ENCODE data around the gene PDIA5.

- no peak for TF ChIP-seq CTCF (IDR thresholded peaks at IDR 0.05; ENCODE audit: low read depth, low read length, missing input control)
- TF ChIP-seq TAF1 (conservative IDR thresholded peaks at IDR 0.05) = no peak
- peak; percentile 97 for TF ChIP-seq REST (IDR thresholded peaks at IDR 0.05)
- TF ChIP-seq ZBTB33 (IDR thresholded peaks at IDR 0.05) = no peak
- no peak for TF ChIP-seq EGR1 (IDR thresholded peaks at IDR 0.05; ENCODE audit: low read depth in 2 of 2)
- peak; percentile 47 to 63 for TF ChIP-seq RAD21 (IDR thresholded peaks at IDR 0.05)
- TF ChIP-seq HNF4G (IDR thresholded peaks at IDR 0.05) = peak; percentile 29
- peak; percentile 54 for TF ChIP-seq SP1 (IDR thresholded peaks at IDR 0.05)
- TF ChIP-seq MAX (IDR thresholded peaks at IDR 0.05) = peak; percentile 88
- TF ChIP-seq YY1 (IDR thresholded peaks at IDR 0.05) = peak; percentile 50
- TF ChIP-seq FOXA1 (IDR thresholded peaks at IDR 0.05) = no peak
- peak; percentile 85 to 93 for TF ChIP-seq RXRA (IDR thresholded peaks at IDR 0.05)
- TF ChIP-seq JUND (IDR thresholded peaks at IDR 0.05) = peak in 1 of 2 donors; percentile 20
Measured at GRCh38 chr3:123070510-123070909, 3.7 kb downstream of the PDIA5 start.
